Stimulated activated CD4-positive, alpha-beta T cell treated with anti-CD3 and anti-CD28 coated beads, Interleukin-12 subunit alpha, Interleukin-12 subunit beta, amount 100 ng/mL, for 24 hours (primary cell): ENCODE data around the gene SLAIN2.

Source experiments
- DNase-seq, 2 experiments: peaks; one replicate each; pipeline ENCODE4 v3.0.0-alpha.2; 2020; ENCODE audit warnings: low read depth in 2 of 2

SLAIN2 gene

GRCh38 chr4:48369771-48370170 is 28.4 kb downstream of the SLAIN2 start:
- DNase-seq, result no peak

GRCh38 chr4:48370260-48371134 is 29.2 kb downstream of the SLAIN2 start:
- no peak for DNase-seq

- no peak for DNase-seq
Observed at GRCh38 chr4:48372272-48372671, 30.9 kb downstream of the SLAIN2 start.

- no peak for DNase-seq
Observed at GRCh38 chr4:48375651-48376304, 34.4 kb downstream of the SLAIN2 start.

- DNase-seq, result no peak
Observed at GRCh38 chr4:48379587-48380180, 38.4 kb downstream of the SLAIN2 start.

GRCh38 chr4:48380583-48381167 is 39.3 kb downstream of the SLAIN2 start:
- no peak for DNase-seq

- DNase-seq, result no peak
Observed at GRCh38 chr4:48388525-48389154, 47.3 kb downstream of the SLAIN2 start.

- no peak for DNase-seq
Observed at GRCh38 chr4:48396043-48396442, 54.7 kb downstream of the SLAIN2 start.

GRCh38 chr4:48400416-48400815 is 59.1 kb downstream of the SLAIN2 start:
- no peak for DNase-seq

- DNase-seq, result no peak
Observed at GRCh38 chr4:48403358-48403757, 62.0 kb downstream of the SLAIN2 start.

GRCh38 chr4:48403779-48404178 is 62.5 kb downstream of the SLAIN2 start:
- no peak for DNase-seq

GRCh38 chr4:48405924-48406323 is 64.6 kb downstream of the SLAIN2 start:
- DNase-seq, result no peak

- DNase-seq, result no peak
Observed at GRCh38 chr4:48409203-48409602, 67.9 kb downstream of the SLAIN2 start.

- no peak for DNase-seq
Observed at GRCh38 chr4:48410812-48411211, 69.5 kb downstream of the SLAIN2 start.

- no peak for DNase-seq
Observed at GRCh38 chr4:48420144-48420543, 78.8 kb downstream of the SLAIN2 start.

- no peak for DNase-seq
Observed at GRCh38 chr4:48421101-48421500, 79.8 kb downstream of the SLAIN2 start.

- no peak for DNase-seq
Observed at GRCh38 chr4:48428926-48429325, 87.6 kb downstream of the SLAIN2 start.

GRCh38 chr4:48429709-48430474 is 88.6 kb downstream of the SLAIN2 start:
- no peak for DNase-seq

- DNase-seq, result no peak
Observed at GRCh38 chr4:48431401-48431800, 90.1 kb downstream of the SLAIN2 start.

- DNase-seq, result no peak
Observed at GRCh38 chr4:48432017-48432416, 90.7 kb downstream of the SLAIN2 start.

- no peak for DNase-seq
Observed at GRCh38 chr4:48436318-48436717, 95.0 kb downstream of the SLAIN2 start.
